ENCODE measurements around the gene NPTX2.
A peak's percentile ranks its signal among the peaks of the same experiment; 100 is the strongest.

Gene NPTX2

DNA sequence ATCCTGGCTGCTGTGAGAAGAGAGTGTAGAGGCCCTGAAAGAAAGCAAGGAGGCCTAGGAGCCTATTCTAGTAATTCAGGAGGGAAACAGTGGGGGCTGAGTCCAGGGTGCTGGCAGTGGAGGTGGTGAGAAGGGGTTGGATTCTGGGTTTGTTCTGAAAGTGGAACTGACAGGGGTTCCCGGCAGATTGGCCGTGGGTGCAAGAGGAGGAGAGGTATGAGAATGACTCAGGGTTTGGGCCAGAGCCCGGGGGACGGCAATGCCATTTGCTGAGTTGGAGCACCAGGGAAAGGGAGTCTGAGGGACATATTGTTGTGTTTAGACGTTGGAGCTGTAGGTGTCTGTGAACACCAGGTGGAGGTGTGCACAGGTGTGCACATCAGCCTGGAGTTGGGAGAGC, 38.5 kb downstream of the NPTX2 start:
- DNase-seq = no peak

DNA sequence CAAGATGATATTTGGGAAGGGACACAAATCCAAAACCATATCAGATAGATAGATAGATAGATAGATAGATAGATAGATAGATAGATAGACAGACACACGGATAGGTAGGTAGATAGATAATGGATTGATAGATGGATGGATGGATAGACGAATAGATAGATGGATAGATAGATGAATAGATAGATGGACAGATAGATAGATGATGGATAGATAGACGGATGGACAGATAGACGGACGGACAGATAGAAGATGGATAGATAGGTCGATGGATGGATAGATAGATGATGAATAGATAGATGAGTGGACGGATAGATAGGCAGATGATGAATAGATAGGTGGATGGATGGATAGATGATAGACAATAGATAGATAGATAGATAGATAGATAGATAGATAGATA, 39.8 kb downstream of the NPTX2 start:
- no peak for DNase-seq

DNA sequence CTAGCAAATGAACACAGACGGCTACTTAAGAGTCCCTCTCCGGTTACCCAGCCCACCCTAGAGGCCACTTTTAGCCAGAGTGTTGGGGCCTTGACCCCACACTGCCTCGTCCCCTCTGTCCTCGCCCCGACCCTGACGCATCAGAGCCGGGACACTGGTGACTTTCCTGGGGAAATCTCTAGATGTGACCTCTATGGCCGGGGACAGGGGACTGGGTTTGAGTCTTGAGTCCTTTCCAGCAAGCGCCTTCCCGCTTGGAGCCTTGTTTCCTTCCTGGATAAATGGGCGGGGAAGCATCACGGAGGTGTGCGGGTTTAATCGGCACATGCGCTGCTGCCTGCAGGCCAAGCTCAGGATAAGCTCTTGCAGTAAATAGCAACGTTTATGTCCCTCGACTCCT, 40.7 kb downstream of the NPTX2 start:
- no peak for DNase-seq

DNA sequence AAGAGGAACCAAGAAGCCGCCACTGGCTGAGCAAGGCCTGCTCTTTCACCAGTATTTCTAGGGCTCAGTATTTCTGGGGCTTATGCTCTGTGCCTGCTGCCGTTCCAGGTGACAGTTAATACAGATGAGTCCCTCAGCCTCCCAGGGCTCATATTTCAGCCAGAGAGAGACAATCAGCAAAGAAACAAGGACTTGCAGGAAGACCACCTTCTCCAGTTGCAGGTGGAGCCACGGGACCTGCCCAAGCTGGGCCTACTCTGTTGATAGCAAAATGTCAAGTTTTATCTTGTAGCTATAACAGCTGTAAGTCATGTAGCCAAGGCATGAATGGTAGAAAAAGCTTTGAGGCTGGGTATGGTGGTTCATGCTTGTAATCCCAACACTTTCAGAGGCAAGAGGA, 42.7 kb downstream of the NPTX2 start:
- DNase-seq = no peak

- no peak for DNase-seq
Measured at GRCh38 chr7:98661607-98662006, 44.5 kb downstream of the NPTX2 start.

- DNase-seq = no peak
Measured at GRCh38 chr7:98662289-98662688, 45.2 kb downstream of the NPTX2 start.

- DNase-seq = no peak
Measured at GRCh38 chr7:98664882-98665281, 47.8 kb downstream of the NPTX2 start.

DNA sequence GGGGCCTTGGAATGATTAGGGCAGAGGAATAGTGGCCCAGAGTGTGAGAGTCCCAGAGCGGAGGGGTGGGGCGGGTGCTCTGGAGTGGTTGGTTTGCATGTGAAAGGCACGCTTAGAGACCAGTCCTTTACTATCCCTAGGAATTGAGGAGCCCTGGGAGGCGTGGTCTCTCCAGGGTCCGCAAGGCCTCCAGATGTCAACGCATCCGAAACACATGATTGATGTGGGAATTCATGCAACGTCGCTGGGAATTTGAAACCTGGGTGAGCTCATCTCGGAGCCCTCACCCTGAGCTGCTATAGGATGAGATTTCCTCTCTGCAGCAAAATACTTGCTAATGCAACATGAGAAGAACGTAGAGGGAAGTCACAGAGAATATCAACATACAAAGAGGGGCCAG, 51.2 kb downstream of the NPTX2 start:
- DNase-seq = no peak

DNA sequence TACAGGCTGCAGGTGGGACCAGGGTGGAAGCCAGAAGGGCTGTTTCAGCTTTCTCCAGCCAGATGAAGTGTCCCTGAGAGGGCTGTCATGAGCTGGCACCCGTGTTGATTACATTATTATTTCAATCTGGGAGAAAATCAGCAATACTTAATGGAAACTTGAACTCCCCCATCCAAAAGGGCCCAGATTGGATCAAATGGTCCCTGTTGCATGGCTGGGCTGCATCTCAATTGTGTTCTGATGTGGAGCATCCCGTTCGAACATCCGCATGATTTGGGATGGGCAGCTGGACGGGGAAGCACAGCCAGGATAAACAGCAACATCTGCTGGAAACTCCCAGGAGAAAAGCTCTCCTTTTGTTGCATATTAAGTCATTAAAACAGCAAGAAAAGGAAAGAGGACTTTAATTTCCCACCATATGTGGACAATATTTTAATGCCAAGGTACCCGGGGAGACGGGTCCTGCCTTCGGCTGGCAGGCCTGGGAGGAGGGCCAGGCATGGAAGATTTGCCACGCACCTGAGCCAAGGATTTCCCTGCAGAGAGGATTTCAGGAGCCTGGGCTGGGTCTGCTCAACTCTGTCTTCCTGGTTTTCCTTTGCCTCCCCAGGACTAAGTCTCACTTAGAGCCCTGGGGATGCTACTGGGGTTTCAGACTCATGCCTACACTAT, 52.4 kb downstream of the NPTX2 start:
- DNase-seq = peak; percentile 7 to 73

DNA sequence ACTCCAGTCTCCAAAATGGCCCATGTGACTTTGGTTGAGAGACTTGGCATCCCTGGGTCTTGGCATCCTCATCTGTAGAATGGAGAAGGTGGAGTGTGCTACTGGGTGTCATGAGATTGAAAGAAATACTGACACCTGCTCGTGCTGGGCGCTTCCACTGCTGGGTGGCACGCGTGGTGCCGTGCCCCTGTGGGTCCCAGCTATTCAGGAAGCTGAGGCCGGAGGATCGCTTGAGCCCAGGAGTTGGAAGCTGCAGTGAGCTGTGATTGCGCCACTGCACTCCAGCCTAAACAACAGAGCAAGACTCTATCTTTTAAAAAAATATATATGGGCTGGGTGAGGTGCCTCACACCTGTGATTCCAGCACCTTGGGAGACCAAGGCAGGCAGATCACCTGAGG, 53.1 kb downstream of the NPTX2 start:
- no peak for DNase-seq

DNA sequence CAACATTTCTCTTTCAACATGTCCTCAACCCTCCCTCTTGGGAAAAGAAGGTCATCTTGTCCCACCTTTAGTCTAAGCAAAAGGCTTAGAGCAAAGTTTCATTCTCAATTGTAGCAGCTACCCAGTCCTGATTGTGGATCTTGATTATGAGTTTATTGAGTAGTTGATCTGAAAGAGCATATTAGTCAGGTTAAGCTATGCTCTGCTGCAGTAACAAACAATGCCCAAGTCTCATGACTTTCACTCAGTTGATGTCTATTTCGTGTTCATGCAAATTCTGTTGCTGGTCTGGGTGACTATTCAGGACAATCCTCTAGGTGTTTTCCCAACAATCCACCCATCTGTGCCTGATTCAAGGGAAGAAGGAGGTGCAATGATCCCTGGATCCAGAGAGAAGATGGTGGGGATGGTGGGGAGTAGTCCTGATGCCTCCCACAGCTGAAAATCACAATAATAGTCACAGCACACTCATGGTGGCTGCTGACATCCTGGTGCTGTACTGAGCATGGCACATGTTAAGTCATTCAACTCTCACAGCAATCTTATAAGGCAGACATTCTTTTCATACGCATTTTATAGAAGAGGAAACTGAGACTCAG, 54.7 kb downstream of the NPTX2 start:
- DNase-seq = no peak

DNA sequence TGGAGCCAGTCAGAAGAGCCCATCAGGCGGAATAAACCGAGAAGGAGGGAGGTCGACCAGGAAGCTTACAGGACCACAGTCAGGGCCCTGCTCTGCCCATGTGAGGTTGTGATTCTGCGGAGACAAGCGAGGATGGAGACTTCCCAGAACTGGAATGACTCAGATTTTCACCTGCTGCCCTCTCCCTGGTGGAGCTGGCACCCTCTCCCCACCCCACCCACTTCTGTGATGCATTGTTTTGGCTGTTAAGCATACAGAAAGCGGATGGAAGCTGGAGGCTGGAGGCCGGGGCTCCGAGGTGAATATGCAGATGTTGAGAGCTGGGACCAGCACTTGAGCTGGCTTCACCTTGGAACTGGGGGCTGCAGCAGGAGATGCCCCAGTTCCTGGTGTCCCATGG, 57.4 kb downstream of the NPTX2 start:
- DNase-seq = no peak

DNA sequence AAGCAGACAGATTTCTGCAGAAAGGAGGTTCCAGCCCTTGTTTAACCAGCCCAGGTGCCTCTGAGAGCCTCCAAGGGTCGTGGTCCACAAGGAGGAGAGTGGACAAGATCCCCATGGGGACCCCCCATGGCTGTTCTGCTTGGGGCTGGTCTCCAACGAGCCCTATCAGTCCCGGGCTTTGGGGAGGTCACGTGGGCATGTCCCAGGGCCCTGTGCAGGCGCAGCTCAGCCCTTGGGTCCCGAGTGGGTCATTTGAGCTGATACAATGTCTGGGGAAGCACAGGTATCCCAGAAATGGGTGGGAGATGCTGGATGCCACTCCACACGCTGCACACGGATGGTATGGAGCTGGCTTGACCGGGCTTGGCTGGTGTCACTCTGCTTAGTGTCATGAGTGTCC, 57.8 kb downstream of the NPTX2 start:
- DNase-seq = no peak

- no peak for DNase-seq
Measured at GRCh38 chr7:98678215-98678614, 61.1 kb downstream of the NPTX2 start.

Data from NCI-H446 (cell line).